Measurements from ENCODE around the gene OR13C3. TPM values are rescaled to one million over a fixed set of nuclear protein-coding genes. Genes with fewer than 3 reads are reported as not detected.

The OR13C3 gene
- total RNA-seq, 4 donors from 2014 or later = not detected

- Histone ChIP-seq H3K27ac (no peak within 1 kb of the TSS), H3K36me3 (no peaks in the 10 kb centered on the region), H3K27me3 (no peaks in the 10 kb centered on the region), H3K4me3 (no peak within 1 kb of the TSS), H3K4me1 (no peaks in the 10 kb centered on the region), H3K9me3 (no peaks in the 10 kb centered on the region)
- no peak for ATAC-seq
- TF ChIP-seq CTCF (IDR thresholded peaks at IDR 0.05 in 4 of 5, conservative IDR thresholded peaks at IDR 0.05 in 1 of 5) = no peak
- TF ChIP-seq POLR2A (IDR thresholded peaks at IDR 0.05) = no peak
- no peak for DNase-seq
- in situ Hi-C loops (cut with MboI; ENCODE audit: low sequenced_read_pairs in 4 of 4) (no loop called here), intact Hi-C loops (cut with DNase I; ENCODE audit: low total_unique reads) (no loop called here)
Observed at GRCh38 chr9:104568868-104569267, 32.2 kb upstream of the OR13C3 start, which contains the start of gene OR13C8. TSS of gene OR13C8 (plus strand) at chr9:104569168. CDS start at chr9:104569168, 0 bp downstream.

GRCh38 chr9:104564358-104564757, 27.7 kb upstream of the OR13C3 start:
- intact Hi-C loops (cut with DNase I; ENCODE audit: low total_unique reads) (no loop called here), in situ Hi-C loops (cut with MboI; ENCODE audit: low sequenced_read_pairs in 4 of 4) (no loop called here)
- TF ChIP-seq CTCF (IDR thresholded peaks at IDR 0.05 in 4 of 5, conservative IDR thresholded peaks at IDR 0.05 in 1 of 5) (no peak), POLR2A (IDR thresholded peaks at IDR 0.05) (no peak)
- H3K27me3 ChIP-seq = no peaks in the 10 kb centered on the region
- H3K27ac ChIP-seq = no peak overlapping the region
- H3K4me3 ChIP-seq = no peak overlapping the region
- no peaks in the 10 kb centered on the region for H3K36me3 ChIP-seq
- no peaks in the 10 kb centered on the region for H3K9me3 ChIP-seq
- H3K4me1 ChIP-seq = no peaks in the 10 kb centered on the region
- ATAC-seq = no peak
- no peak for DNase-seq

- intact Hi-C loops (cut with DNase I; ENCODE audit: low total_unique reads) = no loop called here
- no peak for ATAC-seq
- in situ Hi-C loops (cut with MboI; ENCODE audit: low sequenced_read_pairs in 4 of 4) = no loop called here
- H3K9me3 ChIP-seq = no peaks in the 10 kb centered on the region
- no peak for DNase-seq
- H3K4me1 ChIP-seq = no peaks in the 10 kb centered on the region
- no peaks in the 10 kb centered on the region for H3K27me3 ChIP-seq
- no peaks in the 10 kb centered on the region for H3K36me3 ChIP-seq
- no peak overlapping the region for H3K4me3 ChIP-seq
- no peak overlapping the region for H3K27ac ChIP-seq
- TF ChIP-seq CTCF (IDR thresholded peaks at IDR 0.05 in 4 of 5, conservative IDR thresholded peaks at IDR 0.05 in 1 of 5) = no peak
- no peak for TF ChIP-seq POLR2A (IDR thresholded peaks at IDR 0.05)
Observed at GRCh38 chr9:104556830-104557634, 20.4 kb upstream of the OR13C3 start.

GRCh38 chr9:104555521-104555920, 18.9 kb upstream of the OR13C3 start:
- ATAC-seq = no peak
- intact Hi-C loops (cut with DNase I; ENCODE audit: low total_unique reads) = no loop called here
- Histone ChIP-seq H3K4me1 (no peaks in the 10 kb centered on the region), H3K27me3 (no peaks in the 10 kb centered on the region), H3K9me3 (no peaks in the 10 kb centered on the region), H3K4me3 (no peak overlapping the region), H3K27ac (no peak overlapping the region), H3K36me3 (no peaks in the 10 kb centered on the region)
- no peak for TF ChIP-seq CTCF (IDR thresholded peaks at IDR 0.05 in 4 of 5, conservative IDR thresholded peaks at IDR 0.05 in 1 of 5)
- no peak for TF ChIP-seq POLR2A (IDR thresholded peaks at IDR 0.05)
- no peak for DNase-seq
- in situ Hi-C loops (cut with MboI; ENCODE audit: low sequenced_read_pairs in 4 of 4) = no loop called here
